Kidney epithelial cell (primary cell): Measurements from ENCODE around the gene C13orf46. TPM values are rescaled to one million over a fixed set of nuclear protein-coding genes. Genes with fewer than 3 reads are reported as not detected.
A peak's percentile ranks its signal among the peaks of the same experiment; 100 is the strongest.

ENCODE experiments used
- DNase-seq: peaks from one replicate; pipeline ENCODE4 v3.0.0-alpha.2; 2010; ENCODE audit warnings: low read depth
- H3K27me3 ChIP-seq: 2 replicates; pipeline ENCODE4 v1.6.0; 2011; ENCODE audit warnings: low read length; ENCODE audit not compliant: control insufficient read depth, insufficient read depth
- H3K36me3 ChIP-seq: 2 replicates; pipeline ENCODE4 v1.5.1; 2011; ENCODE audit warnings: low read length; ENCODE audit not compliant: control insufficient read depth, insufficient read depth
- H3K4me3 ChIP-seq: 2 replicates; pipeline ENCODE4 v1.5.1; 2011; ENCODE audit warnings: low read depth, mild to moderate bottlenecking, control low read depth, low read length
- CTCF ChIP-seq: IDR thresholded peaks from 2 replicates; pipeline ENCODE4 v1.5.1; 2011; ENCODE audit warnings: mild to moderate bottlenecking, moderate library complexity, low read length, control low read depth, inconsistent platforms; ENCODE audit not compliant: insufficient read depth, poor library complexity, severe bottlenecking
- total RNA-seq: library from RNA; depleted of rRNA; stranded (reverse); fragments of >200 nt; gene quantifications from 2 replicates; pipeline ENCODE4 v1.2.3, GENCODE V29; 2015

C13orf46 gene
- total RNA-seq, 1 donor from 2014 or later = 0.04 TPM

- peak; percentile 42 for DNase-seq
- Histone ChIP-seq H3K27me3 (no peaks in the 10 kb centered on the region), H3K36me3 (peaks cover 3% of the 10 kb centered on the region), H3K4me3 (no peak overlapping the region)
- TF ChIP-seq CTCF = no peak
These were observed 7.3 kb upstream of the C13orf46 start for GRCh38 chr13:113981194-113981605.

GRCh38 chr13:113980489-113981064 lies 6.7 kb upstream of the C13orf46 start:
- no peaks in the 10 kb centered on the region for H3K27me3 ChIP-seq
- no peak overlapping the region for H3K4me3 ChIP-seq
- H3K36me3 ChIP-seq = peaks cover 3% of the 10 kb centered on the region
- no peak for TF ChIP-seq CTCF
- DNase-seq = no peak

GRCh38 chr13:113979791-113980471 lies 6.1 kb upstream of the C13orf46 start:
- TF ChIP-seq CTCF = no peak
- Histone ChIP-seq H3K4me3 (no peak overlapping the region), H3K36me3 (peaks cover 3% of the 10 kb centered on the region), H3K27me3 (no peaks in the 10 kb centered on the region)
- no peak for DNase-seq

- no peak for TF ChIP-seq CTCF
- DNase-seq = no peak
- Histone ChIP-seq H3K27me3 (no peaks in the 10 kb centered on the region), H3K4me3 (no peak overlapping the region), H3K36me3 (peaks cover 3% of the 10 kb centered on the region)
These were observed 5.0 kb upstream of the C13orf46 start for GRCh38 chr13:113978741-113979481.

GRCh38 chr13:113977976-113978375 lies 4.1 kb upstream of the C13orf46 start:
- H3K36me3 ChIP-seq = peaks cover 3% of the 10 kb centered on the region
- no peak for TF ChIP-seq CTCF
- no peaks in the 10 kb centered on the region for H3K27me3 ChIP-seq
- DNase-seq = no peak
- H3K4me3 ChIP-seq = no peak overlapping the region
